Mucosa of descending colon (tissue), 3 donors: ENCODE results near the gene GSG1L. TPM values are rescaled to one million over a fixed set of nuclear protein-coding genes. Genes with fewer than 3 reads are reported as not detected.
A peak's percentile ranks its signal among the peaks of the same experiment; 100 is the strongest.

Experiments used
- ATAC-seq: fragments of 200-7000 bp; cut with Tn5 transposase; one replicate; pipeline ENCODE4 v1.9.1; 2020; ENCODE audit warnings: mild to moderate bottlenecking, moderate library complexity
- DNase-seq, 3 donors: peaks; one replicate each; pipeline ENCODE4 v3.0.0-alpha.2; 2020
- H3K36me3 ChIP-seq: fragments of 200-600 bp; one replicate; pipeline ENCODE4 v1.8.0; 2021; ENCODE audit warnings: low read depth, mild to moderate bottlenecking
- H3K4me1 ChIP-seq: fragments of 200-600 bp; one replicate; pipeline ENCODE4 v1.8.0; 2021; ENCODE audit warnings: low read depth, mild to moderate bottlenecking
- H3K4me3 ChIP-seq: fragments of 200-600 bp; one replicate; pipeline ENCODE4 v1.8.0; 2021; ENCODE audit warnings: mild to moderate bottlenecking
- H3K9me3 ChIP-seq: fragments of 200-600 bp; one replicate; pipeline ENCODE4 v1.8.0; 2021; ENCODE audit warnings: mild to moderate bottlenecking
- CTCF ChIP-seq: fragments of 200-600 bp; IDR thresholded peaks from one replicate; pipeline ENCODE4 v1.8.0; 2022; ENCODE audit warnings: antibody characterized with exemption, mild to moderate bottlenecking
- intact Hi-C, 2 donors: fragments of 100-400 bp; cut with DNase I in 1 of 2; cut with micrococcal nuclease in 1 of 2; formaldehyde crosslinking; loops; one replicate each; pipeline versions ENCODE4 v1.11.0 to v1.11.1; 2022; cut with DNase I, micrococcal nuclease
- total RNA-seq, 3 donors: library from RNA; stranded (reverse); fragmentation: NEBNext Ultra II Directional in 2 of 3; extraction: Animal tissue kit (Norgen Biotek cat#: 25700) in 2 of 3; gene quantifications; one replicate each; pipeline versions ENCODE4 v1.2.1 to v1.2.4, GENCODE V29; 2021 to 2023
- donor health status: DM: no; HTN: no; CAD: no; lungs with moderate emphysema.
- donor health status: DM: no; HTN: no; CAD: no.
- donor health status: DM: no; HTN: yes; CAD: no.

The GSG1L gene
- total RNA-seq, 3 donors from 2014 or later, result 0.46 to 1.2 TPM; not detected in 1

GRCh38 chr16:27756206-27756970, 307.1 kb downstream of the GSG1L start:
- H3K9me3 ChIP-seq, result no peaks in the 10 kb centered on the region
- H3K36me3 ChIP-seq, result no peaks in the 10 kb centered on the region
- intact Hi-C loops, result no loop called here
- ATAC-seq (no peak), DNase-seq (no peak)
- no peak overlapping the region for H3K4me3 ChIP-seq
- no peak for TF ChIP-seq CTCF
- no peaks in the 10 kb centered on the region for H3K4me1 ChIP-seq

- intact Hi-C loops, result no loop called here
- Histone ChIP-seq H3K4me1 (no peaks in the 10 kb centered on the region), H3K9me3 (no peaks in the 10 kb centered on the region), H3K4me3 (no peak overlapping the region), H3K36me3 (no peaks in the 10 kb centered on the region)
- DNase-seq, result peak in 1 of 3 donors; percentile 23
- TF ChIP-seq CTCF, result no peak
- no peak for ATAC-seq
Measured at GRCh38 chr16:27754788-27755690, 308.5 kb downstream of the GSG1L start.

DNA sequence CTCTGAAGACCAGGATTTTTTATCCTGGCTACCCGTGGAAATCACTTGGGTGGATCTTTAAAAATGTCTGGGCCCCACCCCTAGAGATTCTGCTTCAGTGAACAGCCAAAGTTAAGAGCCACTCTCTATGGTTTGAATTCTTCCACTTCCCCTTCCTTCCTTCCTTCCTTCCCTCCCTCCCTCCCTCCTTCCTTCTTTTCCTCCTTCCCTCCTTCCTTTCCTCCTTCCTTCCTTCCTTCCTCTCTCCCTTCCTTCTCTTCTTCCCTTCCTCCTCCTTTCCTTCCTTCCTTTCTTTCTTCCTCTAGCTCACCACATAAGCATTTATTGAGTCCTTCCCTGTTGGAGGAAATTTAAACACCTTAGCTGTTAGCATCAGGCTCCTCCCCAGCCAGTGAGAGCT, 310.0 kb downstream of the GSG1L start:
- H3K9me3 ChIP-seq, result no peaks in the 10 kb centered on the region
- no peak overlapping the region for H3K4me3 ChIP-seq
- no peak for DNase-seq
- H3K36me3 ChIP-seq, result no peaks in the 10 kb centered on the region
- no peak for ATAC-seq
- peaks cover 4% of the 10 kb centered on the region for H3K4me1 ChIP-seq
- intact Hi-C loops, result no loop called here
- TF ChIP-seq CTCF, result no peak

DNA sequence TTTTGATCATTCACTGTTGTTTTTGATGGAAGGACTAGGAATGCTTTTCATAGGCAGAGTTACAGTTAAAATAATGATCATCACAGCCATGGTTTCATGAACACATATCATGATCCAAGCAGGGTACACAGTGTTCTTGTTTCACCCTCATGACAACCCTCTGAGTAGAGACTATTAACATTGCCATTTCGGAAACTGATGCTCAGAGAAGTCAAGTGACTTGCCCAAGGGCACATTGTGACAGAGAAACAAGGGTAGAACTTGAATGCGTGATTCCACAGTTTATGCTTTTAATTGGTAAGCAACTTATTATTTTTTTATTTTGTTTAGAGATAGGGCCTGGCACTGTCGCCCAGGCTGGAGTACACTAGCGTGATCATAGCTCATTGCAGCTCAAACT, 311.3 kb downstream of the GSG1L start:
- Histone ChIP-seq H3K4me1 (peaks cover 4% of the 10 kb centered on the region), H3K36me3 (no peaks in the 10 kb centered on the region), H3K9me3 (no peaks in the 10 kb centered on the region), H3K4me3 (no peak overlapping the region)
- no peak for DNase-seq
- intact Hi-C loops, result no loop called here
- ATAC-seq, result no peak
- TF ChIP-seq CTCF, result no peak

DNA sequence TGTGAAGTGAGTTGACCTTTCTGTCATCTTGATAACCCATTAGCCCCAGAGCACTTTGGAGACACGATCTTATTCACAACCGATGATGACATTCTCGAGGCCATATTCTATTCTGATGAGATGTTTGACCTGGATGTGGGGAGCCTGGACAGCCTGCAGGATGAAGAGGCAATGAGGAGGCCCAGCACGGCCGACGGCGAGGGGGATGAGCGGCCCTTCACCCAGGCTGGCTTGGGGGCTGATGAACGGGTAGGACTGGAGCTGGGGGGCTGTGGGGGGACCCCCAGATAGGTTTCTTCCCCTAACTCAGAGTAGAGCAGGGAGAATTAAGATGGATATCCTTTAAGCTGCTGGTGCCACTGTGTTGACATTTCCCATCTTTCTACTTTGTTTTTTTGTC, 311.8 kb downstream of the GSG1L start:
- intact Hi-C loops, result no loop called here
- no peaks in the 10 kb centered on the region for H3K36me3 ChIP-seq

More for the DNA sequence above, 311.8 kb downstream of the GSG1L start:
- no peak for TF ChIP-seq CTCF
- DNase-seq, result peak in 1 of 3 donors; percentile 29
- Histone ChIP-seq H3K4me1 (peaks cover 4% of the 10 kb centered on the region), H3K4me3 (no peak overlapping the region), H3K9me3 (no peaks in the 10 kb centered on the region)
- ATAC-seq, result no peak
